Stimulated activated CD8-positive, alpha-beta memory T cell treated with anti-CD3 and anti-CD28 coated beads, Interleukin-4, amount 100 ng/mL, for 48 hours (primary cell): ENCODE data around the gene STIM1.
"Not testable (repeated sequence)": the region's sequence is repeated elsewhere in the genome, so short reads cannot be mapped to it uniquely, and the experiment has no call there.

Source experiments
- DNase-seq: peaks from one replicate; pipeline ENCODE4 v3.0.0-alpha.2; 2020

The STIM1 gene

DNA sequence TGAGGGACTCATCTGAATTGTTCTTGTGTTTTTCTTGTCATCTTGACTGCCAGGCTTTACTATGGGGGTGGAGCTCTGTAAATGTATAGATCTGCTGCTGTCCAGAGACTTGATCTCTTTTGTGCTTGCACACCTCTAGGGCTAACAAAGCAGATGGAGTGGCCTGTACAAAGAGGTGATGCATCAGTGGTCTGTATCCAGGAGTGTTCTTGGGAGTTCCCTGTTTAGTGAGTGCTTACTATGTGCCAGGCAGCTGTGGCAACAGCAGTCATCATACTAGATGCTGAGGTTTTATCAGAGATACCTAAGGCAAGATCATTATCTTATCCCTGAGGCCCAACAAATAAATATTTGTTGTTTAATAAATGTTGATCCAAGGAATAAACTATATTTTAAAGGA, 33.4 kb downstream of the STIM1 start:
- DNase-seq: no peak

DNA sequence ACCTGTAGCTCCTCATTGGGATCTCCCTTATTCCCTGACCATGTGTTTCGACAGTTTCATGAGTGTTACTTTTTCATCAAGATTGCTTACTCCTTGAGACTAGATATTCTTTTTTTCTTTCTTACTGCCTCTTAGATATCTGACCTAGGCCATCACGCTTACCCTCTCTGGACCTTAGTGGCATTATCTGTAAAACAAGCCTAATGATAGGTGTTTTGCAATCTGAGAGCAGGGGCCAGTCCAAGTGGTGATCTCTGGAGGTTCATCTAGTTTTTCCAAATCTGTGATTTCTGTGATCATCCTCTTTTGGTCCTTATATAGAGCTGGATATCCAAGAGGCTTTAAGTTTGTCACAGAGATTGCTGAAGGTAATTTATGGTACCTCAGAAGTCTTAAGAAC, 34.5 kb downstream of the STIM1 start:
- DNase-seq: no peak

DNA sequence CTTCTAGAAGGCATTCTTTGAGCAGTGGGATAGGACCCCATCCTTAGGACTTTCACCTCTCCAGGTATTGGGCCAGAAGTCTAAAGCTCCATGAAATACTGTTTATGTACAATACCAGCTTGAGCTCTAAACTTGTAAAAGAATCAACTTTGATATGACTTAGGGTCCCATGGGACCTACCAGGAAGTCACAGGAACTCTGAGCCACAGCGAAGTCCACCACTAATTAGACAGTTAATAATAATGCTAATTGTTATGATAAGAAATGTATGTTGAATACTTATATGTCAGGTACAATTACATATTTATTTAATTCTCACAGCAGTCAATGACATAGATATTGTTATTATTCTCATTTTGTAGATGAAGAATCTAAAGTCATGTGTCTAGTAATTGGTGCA, 35.3 kb downstream of the STIM1 start:
- DNase-seq: no peak

DNA sequence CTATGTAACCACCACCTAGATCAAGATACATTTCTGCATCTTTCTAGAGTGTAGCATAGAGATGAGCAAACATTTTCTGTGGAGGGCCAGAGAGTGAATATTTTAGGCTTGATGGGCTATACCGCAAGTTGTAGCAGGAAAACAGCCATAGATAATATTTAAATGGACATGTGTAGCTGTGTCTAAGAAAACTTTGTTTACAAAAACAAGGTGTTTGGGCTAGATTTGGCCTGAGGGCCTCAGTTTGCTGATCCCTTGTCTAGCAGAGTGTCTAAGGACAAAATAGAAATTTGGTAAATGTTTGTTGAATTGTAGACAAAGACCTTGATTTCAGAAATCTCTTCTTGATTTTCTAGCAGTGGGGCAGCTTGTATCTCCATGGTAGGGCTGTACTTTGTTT, 36.3 kb downstream of the STIM1 start:
- DNase-seq: no peak

DNA sequence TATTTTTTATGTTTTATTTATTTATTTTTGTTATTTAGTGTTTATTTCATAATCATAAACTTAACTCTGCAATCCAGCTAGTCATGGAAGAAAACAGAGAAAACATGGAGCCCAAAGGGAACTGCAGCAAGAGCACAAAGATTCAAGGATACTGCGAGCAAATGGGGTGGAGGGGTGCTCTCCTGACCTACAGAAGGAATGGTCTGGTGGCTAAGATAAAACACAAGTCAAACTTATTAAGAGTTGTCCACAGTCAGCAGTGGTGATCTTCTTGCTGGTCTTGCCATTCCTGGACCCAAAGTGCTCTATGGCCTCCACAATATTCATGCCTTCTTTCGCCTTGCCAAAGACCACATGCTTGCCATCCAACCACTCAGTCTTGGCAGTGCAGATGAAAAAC, 36.7 kb downstream of the STIM1 start:
- no peak for DNase-seq

DNA sequence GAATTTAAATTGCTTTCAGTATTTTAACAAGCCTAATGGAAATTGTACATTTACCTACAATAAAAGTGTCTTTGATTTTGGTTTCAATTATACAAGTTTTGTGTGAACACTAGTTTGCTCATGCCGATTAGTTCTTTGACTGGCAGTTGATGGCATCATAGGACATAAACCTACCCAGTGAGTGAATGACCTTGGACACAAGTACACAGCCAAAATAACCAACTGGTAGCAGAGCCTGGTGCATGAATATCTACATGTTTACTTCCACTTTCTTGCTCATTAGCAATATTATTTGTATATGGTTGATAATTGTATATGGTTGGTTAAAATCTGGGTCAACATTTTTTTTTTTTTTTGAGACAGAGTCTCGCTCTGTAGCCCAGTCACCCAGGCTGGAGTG, 37.8 kb downstream of the STIM1 start:
- DNase-seq: no peak

DNA sequence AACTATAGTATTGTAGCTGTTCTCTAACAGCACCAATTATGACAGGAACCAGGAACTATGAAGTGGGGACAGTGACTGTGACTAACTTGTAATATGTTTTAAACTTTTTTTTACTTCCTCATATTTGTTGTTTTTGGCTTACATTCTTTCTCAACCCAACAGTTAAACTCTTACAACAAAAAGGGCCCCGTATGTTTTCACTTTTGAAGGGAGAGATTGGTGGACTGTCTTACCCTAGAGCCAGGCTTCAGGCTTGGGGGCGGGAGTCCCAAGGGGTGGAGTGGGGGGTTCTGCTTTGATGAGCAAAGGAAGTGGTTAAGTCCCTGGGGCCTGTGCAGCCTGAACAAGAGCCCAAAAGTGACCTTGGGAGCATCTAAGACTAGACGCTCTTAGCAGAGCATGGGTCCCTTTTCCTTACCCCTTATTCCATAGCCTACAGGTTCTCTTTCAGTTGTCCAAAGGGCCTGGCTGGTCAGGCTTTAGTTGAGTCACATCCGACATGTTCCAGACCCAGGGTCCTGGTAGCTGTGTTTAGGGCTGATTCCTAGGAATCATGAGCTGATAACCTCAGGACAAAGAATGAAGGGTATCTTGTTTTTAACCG, 38.8 kb downstream of the STIM1 start:
- DNase-seq: no peak

DNA sequence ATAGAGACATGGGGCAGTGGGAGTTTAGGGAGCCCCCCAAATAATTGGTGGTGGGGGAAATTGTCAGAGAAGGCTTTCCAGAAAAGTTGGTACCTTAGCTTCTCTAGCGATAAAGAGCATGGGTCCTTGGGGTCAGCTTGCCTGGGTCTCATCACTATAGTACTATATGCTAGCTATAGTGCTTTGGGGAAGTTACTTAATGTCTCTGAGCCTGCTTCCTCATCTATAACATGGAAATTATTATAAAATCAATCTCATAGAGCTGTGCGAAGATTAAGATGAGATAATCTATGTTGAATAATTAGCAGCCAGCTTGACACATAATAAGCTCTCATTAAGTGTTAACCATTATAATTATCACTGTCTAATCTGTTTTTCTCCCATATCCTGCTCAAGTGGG, 41.2 kb downstream of the STIM1 start:
- DNase-seq: no peak

DNA sequence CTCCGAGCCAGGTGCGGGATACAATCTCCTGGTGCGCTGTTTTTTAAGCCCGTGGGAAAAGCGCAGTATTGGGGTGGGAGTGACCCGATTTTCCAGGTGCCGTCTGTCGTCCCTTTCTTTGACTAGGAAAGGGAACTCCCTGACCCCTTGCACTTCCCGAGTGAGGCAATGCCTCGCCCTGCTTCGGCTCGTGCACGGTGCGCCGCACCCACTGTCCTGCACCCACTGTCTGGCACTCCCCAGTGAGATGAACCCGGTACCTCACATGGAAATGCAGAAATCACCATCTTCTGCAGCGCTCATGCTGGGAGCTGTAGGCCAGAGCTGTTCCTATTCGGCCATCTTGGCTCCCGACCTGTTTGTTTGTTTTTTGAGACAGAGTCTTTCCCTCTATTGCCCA, 44.8 kb downstream of the STIM1 start:
- DNase-seq: not testable (repeated sequence)

DNA sequence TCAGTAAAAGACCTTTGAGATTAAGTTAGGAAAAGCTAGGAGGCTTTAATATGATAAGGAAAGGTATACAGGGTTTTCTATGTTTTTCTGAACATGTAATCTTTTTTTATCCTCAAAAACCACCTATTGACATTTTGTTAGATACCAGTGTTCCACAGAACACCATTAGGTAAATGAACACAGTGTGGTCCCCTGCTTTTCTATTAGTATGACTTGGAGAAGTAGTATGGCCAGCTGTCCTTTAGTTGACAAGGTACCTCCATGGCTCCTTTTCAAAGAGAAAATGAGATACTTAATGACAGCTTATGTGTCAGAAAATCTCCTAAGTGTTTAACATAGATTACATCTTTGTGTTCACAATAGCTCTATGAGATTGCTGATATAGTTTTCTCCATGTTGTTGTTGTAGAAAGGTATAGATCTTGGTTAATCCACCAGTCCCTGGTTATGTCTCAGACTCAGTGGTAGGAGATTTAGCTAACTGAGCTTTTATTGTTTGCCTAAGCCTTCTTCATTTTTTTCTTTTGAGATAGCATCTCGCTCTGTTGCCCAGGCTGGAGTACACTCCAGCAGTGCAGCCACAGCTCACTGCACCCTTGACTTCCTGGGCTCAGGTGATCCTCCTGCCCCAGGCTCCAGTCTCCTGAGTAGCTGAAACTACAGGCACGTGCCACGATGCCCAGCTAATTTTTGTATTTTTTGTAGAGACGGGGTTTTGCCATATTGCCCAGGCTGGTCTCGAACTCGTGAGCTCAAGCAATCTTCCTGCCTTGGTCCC, 46.0 kb downstream of the STIM1 start:
- no peak for DNase-seq

DNA sequence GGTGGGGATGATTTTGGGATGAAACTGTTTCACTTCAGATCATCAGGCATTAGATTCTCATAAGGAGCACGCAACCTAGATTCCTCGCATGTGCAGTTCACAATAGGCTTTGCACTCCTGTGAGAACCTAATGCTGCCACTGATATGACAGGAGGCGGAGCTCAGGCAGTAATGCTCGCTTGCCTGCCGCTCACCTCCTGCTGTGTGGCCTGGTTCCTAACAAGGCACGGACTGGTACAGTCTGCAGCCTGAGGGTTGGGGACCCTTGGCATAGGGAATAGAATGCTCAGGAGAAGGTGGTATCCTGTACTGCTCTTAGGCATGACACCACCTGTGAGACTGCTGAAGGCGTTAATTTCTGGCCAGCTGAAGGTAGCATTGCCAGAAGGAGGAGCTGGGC, 47.0 kb downstream of the STIM1 start:
- no peak for DNase-seq

DNA sequence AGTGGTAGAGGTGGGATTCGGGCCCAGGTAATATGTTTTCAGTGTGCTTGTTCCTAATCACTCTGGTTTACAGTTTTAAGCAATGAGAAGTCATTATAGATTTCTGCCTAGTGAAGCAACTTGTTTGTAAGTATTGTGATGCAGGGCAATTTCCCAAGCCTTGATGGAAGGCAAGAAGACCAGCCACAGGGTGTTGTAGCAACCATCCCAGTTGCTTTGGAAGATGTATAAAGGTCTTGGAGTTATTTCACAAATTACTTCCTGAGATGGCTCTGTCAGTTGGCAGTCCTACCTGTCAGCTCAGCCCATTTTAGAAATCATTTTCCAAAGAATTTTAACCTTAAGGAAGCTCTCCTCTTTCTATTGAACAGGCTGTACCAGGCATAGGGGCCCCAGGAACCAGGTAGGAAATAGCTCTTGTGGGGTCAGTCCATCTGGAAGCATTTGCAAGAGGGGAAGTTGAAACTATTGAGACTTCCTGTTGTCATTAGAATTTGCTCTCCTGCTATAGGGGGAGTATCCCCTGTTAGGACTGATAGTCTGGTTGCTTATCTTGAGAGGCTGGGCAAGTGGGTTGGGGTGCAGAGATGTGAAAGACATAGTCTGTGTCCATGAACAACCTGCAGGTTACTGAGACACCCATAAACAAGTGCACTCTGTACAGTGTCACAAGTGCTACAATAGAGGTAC, 47.9 kb downstream of the STIM1 start:
- DNase-seq: no peak

DNA sequence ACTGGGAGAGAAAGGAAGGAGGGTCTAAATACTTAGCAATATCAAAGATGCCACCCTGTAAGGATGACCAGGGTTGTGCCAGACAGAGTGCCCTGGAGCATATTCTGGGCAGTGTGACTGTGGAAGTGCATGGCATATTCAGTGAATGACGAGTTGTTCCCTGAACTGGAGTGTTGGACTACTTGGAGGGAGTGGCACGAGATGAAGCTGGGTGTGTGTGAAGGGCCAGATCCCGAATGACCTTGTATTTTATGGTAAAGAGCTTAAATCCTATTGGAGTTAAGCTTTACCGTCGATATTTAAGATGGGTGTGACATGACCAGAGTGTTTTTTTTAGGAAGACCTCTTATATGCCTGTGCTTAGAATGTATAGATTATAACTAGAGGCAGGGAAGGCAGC, 48.8 kb downstream of the STIM1 start:
- DNase-seq: no peak

DNA sequence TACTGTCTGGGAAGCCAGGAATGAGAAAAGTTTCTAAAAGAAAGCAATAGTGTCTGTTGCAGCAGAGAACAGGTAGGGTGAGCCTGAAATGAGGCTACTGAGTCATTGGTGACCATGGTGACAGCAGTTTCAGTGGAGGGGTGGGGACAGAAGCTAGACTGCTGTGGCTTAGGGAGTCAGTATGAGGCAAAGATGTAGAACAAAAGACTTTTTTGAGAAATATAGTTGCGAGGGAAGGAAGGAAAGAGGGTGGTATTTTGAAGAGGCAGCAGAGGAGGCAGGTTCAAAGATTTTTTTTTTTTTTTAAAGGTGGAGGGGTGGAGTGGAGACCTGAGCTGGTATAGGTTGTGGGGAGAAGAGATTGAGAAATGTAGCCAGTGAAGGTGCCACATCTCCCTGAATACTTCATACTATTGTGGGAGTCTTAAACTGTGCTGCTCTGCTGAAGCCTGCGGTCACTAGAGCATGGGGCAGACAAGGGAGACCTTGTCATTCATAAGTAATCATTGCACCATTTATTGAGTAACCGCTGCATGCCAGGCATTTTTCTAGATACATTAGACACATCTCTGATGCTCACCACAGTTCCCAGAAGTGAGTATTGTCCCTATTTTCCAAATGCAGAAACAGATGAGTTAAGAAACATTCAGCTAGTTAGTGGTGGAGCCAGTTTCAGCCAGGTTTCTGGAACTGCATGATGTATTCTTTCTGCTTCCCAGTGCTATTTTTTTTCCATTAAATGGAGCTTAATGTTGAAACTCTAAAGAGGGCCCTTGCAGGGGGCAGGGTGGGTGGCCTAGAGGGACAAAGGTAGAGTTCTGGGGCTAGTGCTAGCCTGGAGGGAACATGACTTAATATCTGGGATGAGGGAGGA, 49.9 kb downstream of the STIM1 start:
- DNase-seq: peak; percentile 73

DNA sequence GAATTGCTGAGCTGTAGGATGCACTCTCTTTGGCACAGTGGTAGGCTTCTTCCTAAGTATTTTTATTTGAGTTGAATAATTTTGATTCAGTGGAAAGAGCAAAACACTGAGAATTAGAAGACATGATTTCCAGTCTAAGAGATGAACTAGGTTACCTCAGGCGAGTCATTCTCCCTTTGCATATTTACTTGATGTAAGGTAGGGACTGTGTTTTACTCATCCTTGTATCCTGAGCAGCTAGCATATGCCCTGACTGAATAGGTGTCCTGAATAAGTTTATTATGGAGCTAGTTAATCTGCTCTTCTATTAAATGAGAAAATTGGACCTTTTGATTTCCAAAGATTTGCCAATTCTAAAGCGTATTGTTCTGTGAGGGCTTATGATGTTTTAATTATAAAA, 50.7 kb downstream of the STIM1 start:
- DNase-seq: no peak

DNA sequence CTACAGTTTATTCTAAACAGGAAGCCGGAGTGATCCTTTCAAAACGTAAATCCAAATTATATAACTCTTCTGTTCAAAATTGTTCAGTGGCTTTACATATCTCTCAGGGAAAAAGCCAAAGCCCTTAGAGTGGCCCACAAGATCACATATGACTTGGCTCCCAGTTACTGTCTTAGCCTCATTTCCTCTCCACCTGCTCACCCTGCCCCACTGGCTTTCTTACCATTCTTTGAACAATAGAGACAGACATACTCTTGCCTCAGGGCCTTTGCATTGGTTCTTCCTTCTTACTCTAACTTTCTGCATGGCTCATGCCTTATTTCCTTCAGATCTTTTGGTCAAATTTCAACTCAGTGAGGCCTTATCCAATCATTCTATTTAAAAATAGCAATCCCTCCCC, 52.1 kb downstream of the STIM1 start:
- DNase-seq: no peak

DNA sequence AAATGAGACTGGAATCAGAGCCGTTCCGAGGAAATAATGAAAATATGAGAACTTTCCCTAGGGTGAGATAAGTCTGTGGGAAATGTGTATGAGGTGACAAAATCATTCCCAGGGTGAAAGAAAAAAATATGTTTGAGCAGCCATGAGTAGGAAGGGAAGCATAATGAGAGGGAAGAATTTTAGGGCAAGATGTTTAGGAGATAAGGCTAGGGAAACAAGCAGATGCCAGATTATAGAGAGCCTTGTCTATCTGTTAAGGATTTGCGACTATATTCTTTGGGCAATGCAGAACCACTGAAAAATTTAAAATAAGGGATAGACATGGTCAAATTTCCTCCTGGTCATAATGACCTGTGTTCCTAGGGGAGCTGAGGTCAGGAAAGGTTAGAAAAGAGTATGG, 54.4 kb downstream of the STIM1 start:
- DNase-seq: no peak

DNA sequence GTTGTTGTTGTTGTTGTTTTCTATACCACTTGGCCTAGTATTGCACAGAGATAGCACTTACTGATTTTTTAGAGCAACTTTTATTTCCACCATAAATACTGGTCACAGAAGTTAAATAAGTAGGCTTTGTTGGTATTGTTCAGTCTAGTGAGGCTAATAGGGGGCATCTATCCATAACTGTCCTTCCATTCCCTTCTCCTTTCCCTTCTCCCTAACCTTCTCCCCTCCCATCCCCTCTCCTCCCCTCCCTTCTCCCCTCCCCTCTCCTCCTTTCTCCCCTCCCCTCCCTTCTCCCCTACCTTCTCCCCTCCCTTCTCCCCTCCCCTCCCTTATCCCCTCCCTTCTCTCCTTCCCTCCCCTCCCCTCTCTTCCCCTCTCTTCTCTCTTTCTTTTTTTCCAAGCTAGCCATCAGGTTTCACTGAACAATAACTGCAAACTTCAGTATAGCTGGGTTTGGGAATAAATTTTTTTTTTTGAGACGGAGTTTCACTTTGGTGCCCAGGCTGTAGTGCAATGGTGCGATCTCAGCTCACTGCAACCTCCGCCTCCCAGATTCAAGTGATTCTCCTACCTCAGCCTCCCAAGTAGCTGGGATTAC, 56.5 kb downstream of the STIM1 start:
- no peak for DNase-seq

DNA sequence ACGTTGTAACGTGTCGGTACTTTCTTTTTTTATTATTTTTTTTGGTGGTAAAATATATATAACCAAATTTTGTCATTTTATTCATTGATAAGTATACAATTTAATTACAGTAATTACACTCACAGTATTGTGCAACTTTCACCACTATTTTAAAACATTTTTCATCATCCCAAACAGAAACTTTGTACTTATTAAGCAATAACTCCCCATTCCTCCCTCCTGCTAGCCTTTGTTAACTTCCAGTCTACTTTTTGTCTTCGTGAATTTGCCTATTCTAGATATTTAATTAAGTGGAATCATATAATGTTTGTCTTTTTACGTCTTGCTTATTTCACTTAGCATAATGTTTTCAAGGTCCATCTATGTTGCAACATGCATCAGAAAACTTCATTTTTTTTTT, 58.5 kb downstream of the STIM1 start:
- no peak for DNase-seq

DNA sequence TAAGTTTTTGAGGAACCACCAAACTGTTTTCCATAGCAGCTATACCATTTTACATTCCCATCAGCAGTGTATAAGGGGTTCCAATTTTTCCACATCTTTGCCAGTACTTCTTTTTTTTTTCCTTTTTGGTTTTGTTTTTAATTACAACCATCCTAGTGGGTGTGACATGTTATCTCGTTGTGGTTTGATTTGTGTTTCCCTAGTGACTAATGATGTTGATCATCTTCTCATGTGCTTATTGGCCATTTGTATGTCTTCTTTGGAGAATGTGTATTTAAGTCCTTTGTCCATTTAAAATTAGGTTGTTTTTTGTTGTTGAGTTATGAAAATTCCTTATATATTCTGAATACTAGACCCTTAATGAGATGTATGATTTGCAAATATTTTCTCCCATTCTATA, 59.3 kb downstream of the STIM1 start:
- no peak for DNase-seq

DNA sequence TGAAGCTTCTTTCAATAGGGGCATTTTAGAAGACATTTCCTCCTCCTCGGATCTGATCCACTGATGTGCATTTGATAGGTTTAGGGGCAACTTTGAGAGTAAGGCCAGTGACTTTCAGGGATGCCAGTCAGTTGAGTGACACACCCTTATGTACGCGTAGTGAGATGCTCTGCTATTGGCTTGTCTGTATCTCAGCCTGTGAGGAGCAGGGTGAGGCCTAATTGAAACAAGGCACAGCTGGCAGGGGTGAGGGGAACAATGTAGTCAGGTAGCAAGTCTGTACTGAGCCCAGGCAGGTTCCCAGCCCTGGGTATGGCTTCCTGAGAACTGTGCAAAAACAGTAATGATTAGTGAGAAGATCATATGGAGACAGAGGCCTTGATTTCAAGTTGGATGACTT, 61.5 kb downstream of the STIM1 start:
- peak; percentile 45 for DNase-seq

DNA sequence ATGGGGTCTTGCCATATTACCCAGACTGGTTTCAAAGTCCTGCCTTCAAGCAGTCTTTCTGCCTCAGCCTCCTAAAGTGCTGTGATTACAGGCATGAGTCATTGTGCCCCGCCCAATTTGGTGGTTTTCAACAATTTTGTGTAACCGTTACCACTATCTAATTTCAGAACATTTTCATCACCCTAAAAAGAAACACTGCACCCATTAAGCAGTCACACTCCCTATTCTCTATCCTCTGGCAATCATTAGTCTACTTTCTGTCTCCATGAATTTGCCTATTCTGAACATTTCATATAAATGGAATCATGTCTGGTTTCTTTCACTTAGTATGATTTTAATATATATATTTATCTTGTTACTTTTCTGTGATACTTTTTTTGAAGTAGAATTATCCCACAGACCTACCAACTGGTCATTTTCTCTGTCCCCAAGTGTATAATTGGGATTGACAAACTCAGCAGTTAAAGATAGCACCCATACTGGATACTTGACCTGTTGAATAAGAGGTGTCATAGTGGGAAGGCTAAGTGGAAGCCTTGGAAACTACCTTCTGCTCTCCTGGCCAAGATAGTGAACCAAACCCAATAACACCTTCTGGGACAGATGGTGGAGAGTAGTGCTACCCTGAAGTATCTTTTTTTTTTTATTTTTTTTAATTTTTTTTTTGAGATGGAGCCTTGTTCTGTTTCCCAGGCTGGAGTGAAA, 64.8 kb downstream of the STIM1 start:
- DNase-seq: peak; percentile 84
